Measurements from ENCODE around the gene ATOH1. TPM values are rescaled to one million over a fixed set of nuclear protein-coding genes. Genes with fewer than 3 reads are reported as not detected.

ATOH1 gene
- total RNA-seq, 1 experiment from 2014 or later, result not detected

- H3K27me3 Mint-ChIP-seq (ENCODE audit: low read depth), result peaks cover 2% of the 10 kb centered on the region
- Histone ChIP-seq H2AFZ (ENCODE audit: low read length) (no peak overlapping the region), H3K79me1 (ENCODE audit: insufficient read depth, low read depth, low read length, poor library complexity, severe bottlenecking) (no peaks in the 10 kb centered on the region), H3T11ph (ENCODE audit: low read length) (no peak overlapping the region), H4K8ac (replicated peaks; ENCODE audit: insufficient read length, low read depth, low read length) (no peak overlapping the region), H4K5ac (ENCODE audit: insufficient read length, low read depth, low read length) (no peak overlapping the region), H2BK12ac (ENCODE audit: insufficient read length, low read depth, low read length) (no peak overlapping the region), H2BK5ac (ENCODE audit: insufficient read length, low read length) (no peak overlapping the region), H2AK5ac (ENCODE audit: insufficient read length, low read length) (no peak overlapping the region), H3K4me1 (ENCODE audit: insufficient read depth, low read length) (peaks cover 6% of the 10 kb centered on the region; the same call in 1 of the 2 replicates), H3K27me3 (ENCODE audit: insufficient read depth, low read length) (no peaks in the 10 kb centered on the region), H2BK15ac (ENCODE audit: low read depth, low read length) (no peak overlapping the region), H3K18ac (ENCODE audit: insufficient read length, low read depth, low read length) (no peak overlapping the region), H3K23ac (ENCODE audit: insufficient read length, low read depth, low read length) (no peak overlapping the region), H3K9ac (ENCODE audit: extremely low read depth, insufficient read length, low read length) (no peak overlapping the region), H3K4me2 (ENCODE audit: insufficient read depth, insufficient read length, low read length) (no peak overlapping the region), H4K91ac (ENCODE audit: insufficient read length, low read depth, low read length) (no peak overlapping the region), H3K79me2 (ENCODE audit: insufficient read depth, low read length) (no peaks in the 10 kb centered on the region), H2BK20ac (ENCODE audit: low read depth, low read length, poor library complexity, severe bottlenecking) (no peak overlapping the region), H3K14ac (ENCODE audit: insufficient read depth, low read length) (no peak overlapping the region), H3K9me3 (ENCODE audit: control insufficient read depth, low read depth, low read length) (no peaks in the 10 kb centered on the region), H3K23me2 (ENCODE audit: insufficient read length, low read depth, low read length, poor library complexity, severe bottlenecking) (no peaks in the 10 kb centered on the region), H3K56ac (ENCODE audit: insufficient read length, low read depth, low read length) (no peak overlapping the region), H3K4ac (ENCODE audit: low read depth, low read length) (no peak overlapping the region), H4K20me1 (ENCODE audit: control insufficient read depth, insufficient read depth, insufficient read length) (no peaks in the 10 kb centered on the region), H3K27ac (ENCODE audit: insufficient read length, low read depth, low read length) (no peak overlapping the region), H2BK120ac (ENCODE audit: low read depth, low read length, poor library complexity, severe bottlenecking) (no peak overlapping the region)
- no peak for DNase-seq
- H3K9me3 Mint-ChIP-seq, result no peaks in the 10 kb centered on the region
- TF ChIP-seq, protein P1, sequence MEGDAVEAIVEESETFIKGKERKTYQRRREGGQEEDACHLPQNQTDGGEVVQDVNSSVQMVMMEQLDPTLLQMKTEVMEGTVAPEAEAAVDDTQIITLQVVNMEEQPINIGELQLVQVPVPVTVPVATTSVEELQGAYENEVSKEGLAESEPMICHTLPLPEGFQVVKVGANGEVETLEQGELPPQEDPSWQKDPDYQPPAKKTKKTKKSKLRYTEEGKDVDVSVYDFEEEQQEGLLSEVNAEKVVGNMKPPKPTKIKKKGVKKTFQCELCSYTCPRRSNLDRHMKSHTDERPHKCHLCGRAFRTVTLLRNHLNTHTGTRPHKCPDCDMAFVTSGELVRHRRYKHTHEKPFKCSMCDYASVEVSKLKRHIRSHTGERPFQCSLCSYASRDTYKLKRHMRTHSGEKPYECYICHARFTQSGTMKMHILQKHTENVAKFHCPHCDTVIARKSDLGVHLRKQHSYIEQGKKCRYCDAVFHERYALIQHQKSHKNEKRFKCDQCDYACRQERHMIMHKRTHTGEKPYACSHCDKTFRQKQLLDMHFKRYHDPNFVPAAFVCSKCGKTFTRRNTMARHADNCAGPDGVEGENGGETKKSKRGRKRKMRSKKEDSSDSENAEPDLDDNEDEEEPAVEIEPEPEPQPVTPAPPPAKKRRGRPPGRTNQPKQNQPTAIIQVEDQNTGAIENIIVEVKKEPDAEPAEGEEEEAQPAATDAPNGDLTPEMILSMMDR (conservative IDR thresholded peaks at IDR 0.05), result no peak
- WGBS (ENCODE audit: extremely low coverage, insufficient read length, low lambda C conversion rate), result no CpG with 5 or more reads among the region's 4 CpGs
- peaks cover 6 to 9% of the 10 kb centered on the region in 2 experiments for H3K4me1 Mint-ChIP-seq
- H3K4me3 Mint-ChIP-seq, result no peak overlapping the region
- no peaks in the 10 kb centered on the region for H3K36me3 Mint-ChIP-seq (ENCODE audit: insufficient read depth in 1 of 3, low read depth in 3 of 3)
- H3K27ac Mint-ChIP-seq, result no peak overlapping the region; a peak in 1 of 7 replicates
Observed at GRCh38 chr4:93809773-93810172, 18.8 kb upstream of the ATOH1 start.

All from H9 (cell line).